HepG2 (cell line): ENCODE measurements around the gene DAG1. TPM values are rescaled to one million over a fixed set of nuclear protein-coding genes. Genes with fewer than 3 reads are reported as not detected.

Experiments
- ARID4A ChIP-seq: sonication (generic); formaldehyde crosslinking; IDR thresholded peaks from 2 replicates; pipeline ENCODE4 v1.5.0; 2020; ENCODE audit warnings: mild to moderate bottlenecking, missing genetic modification reagents, borderline replicate concordance
- DNMT3B ChIP-seq: conservative IDR thresholded peaks from 2 replicates; pipeline ENCODE4 v1.6.1; 2016; ENCODE audit warnings: missing biosample characterization, control low read depth
- HMGA1 ChIP-seq: sonication (generic); formaldehyde crosslinking; conservative IDR thresholded peaks from 2 replicates; pipeline ENCODE4 v1.4.0; 2020; ENCODE audit warnings: missing genetic modification reagents
- MXD4 ChIP-seq: IDR thresholded peaks from 2 replicates; pipeline ENCODE4 v1.6.1; 2016; ENCODE audit warnings: mild to moderate bottlenecking, missing biosample characterization, missing genetic modification reagents
- POLR2AphosphoS2 ChIP-seq: IDR thresholded peaks from 2 replicates; pipeline ENCODE4 v1.6.1; 2011; ENCODE audit warnings: low read depth, low read length, improper control_type of control experiment
- SMARCE1 ChIP-seq: fragments of 450-650 bp; IDR thresholded peaks from 2 replicates; pipeline ENCODE4 v1.6.1; 2017; ENCODE audit warnings: borderline replicate concordance
- SRF ChIP-seq: IDR thresholded peaks from 2 replicates; pipeline ENCODE4 v1.6.1; 2011; ENCODE audit warnings: mild to moderate bottlenecking, low read depth, low read length, moderate library complexity
- STAT5B ChIP-seq: sonication (generic); formaldehyde crosslinking; IDR thresholded peaks from 2 replicates; pipeline ENCODE4 v1.4.0; 2020; ENCODE audit warnings: missing genetic modification reagents
- THYN1 ChIP-seq: sonication (generic); formaldehyde crosslinking; IDR thresholded peaks from 2 replicates; pipeline ENCODE4 v1.8.1; 2023; ENCODE audit warnings: low read depth, mild to moderate bottlenecking, moderate library complexity, missing genetic modification reagents, borderline replicate concordance
- TRIM24 ChIP-seq: sonication (generic); formaldehyde crosslinking; IDR thresholded peaks from 2 replicates; pipeline ENCODE4 v1.8.0; 2022; ENCODE audit warnings: mild to moderate bottlenecking, missing genetic modification reagents
- ZNF12 ChIP-seq: sonication (generic); formaldehyde crosslinking; IDR thresholded peaks from 2 replicates; pipeline ENCODE4 v1.5.0; 2020; ENCODE audit warnings: missing genetic modification reagents
- ZNF18 ChIP-seq: sonication (generic); formaldehyde crosslinking; IDR thresholded peaks from 2 replicates; pipeline ENCODE4 v1.8.0; 2022; ENCODE audit warnings: mild to moderate bottlenecking, missing genetic modification reagents; ENCODE audit not compliant: insufficient replicate concordance
- ZNF383 ChIP-seq: sonication (generic); formaldehyde crosslinking; IDR thresholded peaks from 2 replicates; pipeline ENCODE4 v1.4.0; 2020; ENCODE audit warnings: missing genetic modification reagents, mild to moderate bottlenecking, borderline replicate concordance
- ZNF44 ChIP-seq: sonication (generic); formaldehyde crosslinking; IDR thresholded peaks from 2 replicates; pipeline ENCODE4 v1.5.1; 2020; ENCODE audit warnings: mild to moderate bottlenecking, missing genetic modification reagents
- ZNF556 ChIP-seq: sonication (generic); formaldehyde crosslinking; IDR thresholded peaks from 2 replicates; pipeline ENCODE4 v1.4.0; 2020; ENCODE audit warnings: mild to moderate bottlenecking, missing genetic modification reagents, borderline replicate concordance
- ZNF629 ChIP-seq: sonication (generic); formaldehyde crosslinking; conservative IDR thresholded peaks from 2 replicates; pipeline ENCODE4 v1.5.0; 2020; ENCODE audit warnings: missing genetic modification reagents
- ZNF775 ChIP-seq: sonication (generic); formaldehyde crosslinking; IDR thresholded peaks from 2 replicates; pipeline ENCODE4 v1.4.0; 2020; ENCODE audit warnings: missing genetic modification reagents, mild to moderate bottlenecking, moderate library complexity, borderline replicate concordance
- ZXDC ChIP-seq: sonication (generic); formaldehyde crosslinking; IDR thresholded peaks from 2 replicates; pipeline ENCODE4 v1.5.0; 2020; ENCODE audit warnings: mild to moderate bottlenecking, missing genetic modification reagents
- polyA plus RNA-seq, 8 experiments: library from polyadenylated mRNA; depleted of rRNA in 3 of 8; stranded (reverse) in 7 of 8; unstranded in 1 of 8; fragments of >200 nt; fragmentation: Illumina TruSeq in 4 of 8; extraction: Trizol in 4 of 8; gene quantifications; 2 replicates each; pipeline versions ENCODE4 v1.2.1 to v1.2.3, GENCODE V29; 2011 to 2016; ENCODE audit warnings: low read depth in 4 of 8, missing spikeins in 1 of 8, mixed read lengths in 1 of 8; ENCODE audit not compliant: insufficient read depth in 1 of 8
- total RNA-seq, 5 experiments: library from RNA; depleted of rRNA; stranded (reverse); fragments of >200 nt; fragmentation: Illumina TruSeq; extraction: Trizol; gene quantifications; 2 replicates each; pipeline ENCODE4 v1.2.3, GENCODE V29; 2016; ENCODE audit warnings: low read depth in 1 of 5
- TF ChIP-seq, protein P1 (sequence below): sonication (generic); formaldehyde crosslinking; IDR thresholded peaks from 2 replicates; pipeline ENCODE4 v1.8.0; 2022; ENCODE audit warnings: missing genetic modification reagents, low read depth, mild to moderate bottlenecking, borderline replicate concordance

The DAG1 gene
- total and polyA plus RNA-seq, 2 of the 13 experiments (the other 11 are each of a cell fraction or from before 2014, with no cell fraction given) = 47.3 to 50.4 TPM

GRCh38 chr3:49539659-49540560, 69.8 kb downstream of the DAG1 start (continued):
- TF ChIP-seq ZXDC (0 out of 2 replicates have a peak, but pooled peaks have one; percentile 30), TRIM24 (no peak), ZNF18 (no peak), ZNF629 (CRISPR knock-in tag) (no peak; the same call in 1 of the 2 replicates), HMGA1 (no peak), ZNF44 (no peak), SRF (no peak), POLR2AphosphoS2 (no peak), THYN1 (CRISPR knock-in tag) (no peak), MXD4 (CRISPR knock-in tag) (no peak), ZNF556 (CRISPR knock-in tag) (0 out of 2 replicates have a peak, but pooled peaks have one; percentile 15), ZNF12 (CRISPR knock-in tag) (no peak), ZNF775 (CRISPR knock-in tag) (no peak), ARID4A (peak; percentile 77), DNMT3B (CRISPR knock-in tag) (no peak), SMARCE1 (no peak), ZNF383 (no peak), STAT5B (CRISPR knock-in tag) (no peak)
- TF ChIP-seq, protein P1, sequence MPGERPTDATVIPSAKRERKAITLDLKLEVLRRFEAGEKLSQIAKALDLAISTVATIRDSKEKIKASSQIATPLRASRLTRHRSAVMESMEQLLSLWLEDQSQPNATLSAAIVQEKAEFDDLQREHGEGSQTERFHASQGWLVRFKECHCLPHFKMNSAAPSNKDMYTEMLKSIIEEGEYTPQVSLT (CRISPR knock-in tag) = no peak
